NCI-H510A (cell line): ENCODE data around the gene TOB1.
"Not testable (repeated sequence)": the region's sequence is repeated elsewhere in the genome, so short reads cannot be mapped to it uniquely, and the experiment has no call there.

Source experiments
- DNase-seq: peaks from one replicate; lab custom pipeline; 2025; lab: John Stamatoyannopoulos, UW

TOB1 gene

DNA sequence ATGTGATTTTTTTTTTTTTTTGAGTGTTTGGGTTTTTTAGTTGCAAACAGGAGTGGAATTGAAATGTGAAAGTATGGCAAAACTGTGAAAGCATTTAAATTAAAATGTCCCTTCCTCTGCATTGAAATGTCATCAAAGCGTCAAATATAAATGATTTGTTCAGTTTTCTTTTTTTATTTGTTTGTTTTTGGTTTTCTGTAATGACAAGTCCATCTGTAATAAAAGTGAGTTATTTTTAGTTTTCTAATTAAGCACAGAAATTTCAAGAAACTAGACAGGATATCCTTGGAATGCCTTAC is 1.9 kb upstream of the TOB1 start:
- DNase-seq, result no peak

GRCh38 chr17:50867363-50868139 is 1.4 kb upstream of the TOB1 start:
- peak; percentile 94 for DNase-seq

- DNase-seq, result peak; percentile 64
Observed at GRCh38 chr17:50866950-50867362, 802 bp upstream of the TOB1 start.

DNA sequence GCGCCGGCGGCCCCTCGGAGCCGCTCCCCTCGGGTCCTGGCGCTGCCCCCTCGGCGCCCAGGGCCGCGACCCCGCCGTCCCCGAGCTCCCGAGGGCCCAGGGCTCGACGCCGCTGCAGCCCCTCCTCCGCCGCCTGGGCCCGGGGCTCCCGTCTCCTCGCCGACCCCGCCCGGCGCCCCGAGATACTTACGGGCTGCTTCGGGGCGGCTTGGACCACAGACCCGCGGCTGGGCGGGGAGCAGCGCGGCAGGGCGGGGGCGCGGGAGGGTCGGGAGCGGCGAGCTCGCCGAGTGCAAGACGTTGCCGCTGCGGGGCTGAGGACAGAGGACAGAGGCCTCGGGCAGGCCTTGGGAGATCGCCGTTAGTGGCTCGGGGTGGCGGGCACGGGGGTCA is 290 bp downstream of the TOB1 start:
- DNase-seq, result no peak

DNA sequence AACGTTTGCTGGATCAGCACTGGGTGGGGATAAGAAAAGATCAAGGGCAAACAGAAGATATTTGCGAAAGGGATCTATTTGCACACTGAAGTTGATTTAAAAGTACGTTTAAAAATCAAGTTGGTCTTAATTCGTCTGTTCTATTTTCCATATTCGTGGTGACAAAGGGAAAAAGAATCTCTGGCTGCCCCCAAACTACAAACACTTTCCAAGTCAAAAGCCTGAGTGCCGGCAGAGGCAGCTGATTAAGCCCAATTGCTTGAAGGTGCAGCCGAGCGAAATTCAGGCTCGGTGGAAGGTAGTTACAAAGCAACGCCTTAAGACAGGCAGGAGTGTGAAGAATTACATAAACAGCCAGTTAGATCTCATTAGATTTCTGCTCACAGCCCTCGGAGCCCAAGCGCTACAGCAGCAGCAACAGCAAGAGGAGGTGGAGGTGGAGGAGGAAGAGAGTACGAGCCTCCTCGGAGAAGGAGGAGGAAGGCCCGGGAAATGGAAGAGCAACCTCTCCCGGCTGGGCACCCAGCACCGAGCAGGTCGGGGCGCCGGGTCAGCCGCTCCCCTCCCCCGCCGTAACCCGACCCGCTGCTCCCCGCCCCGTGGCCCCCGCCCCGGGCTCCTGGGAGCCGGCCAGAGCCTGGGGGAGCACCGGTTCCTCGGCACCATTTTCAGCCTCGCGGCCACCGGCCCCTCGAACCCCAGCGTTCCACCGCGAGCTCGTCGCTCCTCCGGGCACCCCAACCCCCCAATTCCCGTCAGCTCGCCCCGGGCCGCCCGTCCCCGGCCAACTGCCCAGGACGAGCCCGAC is 890 bp downstream of the TOB1 start:
- peak; percentile 44 for DNase-seq

- no peak for DNase-seq
Observed at GRCh38 chr17:50864747-50865059, 1.5 kb downstream of the TOB1 start.

DNA sequence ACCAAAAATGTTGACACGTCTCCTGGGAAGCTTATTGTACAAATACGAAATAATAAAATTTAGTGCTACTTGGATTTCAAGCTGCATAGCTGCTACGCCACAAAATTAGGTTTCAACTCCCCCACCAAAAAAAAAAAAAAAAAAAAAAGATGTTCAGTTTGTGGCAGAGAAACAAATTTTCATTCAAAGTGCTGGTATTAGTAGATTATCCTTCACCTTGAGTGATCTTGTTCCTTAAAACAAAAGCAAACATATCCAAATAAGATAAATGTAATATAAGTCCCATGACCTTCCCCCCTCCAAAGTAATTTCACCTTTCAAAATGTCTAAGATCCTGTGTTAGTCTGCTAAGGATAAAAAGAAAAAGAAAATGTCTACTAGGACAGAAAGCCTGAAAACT is 2.2 kb downstream of the TOB1 start:
- no peak for DNase-seq

DNA sequence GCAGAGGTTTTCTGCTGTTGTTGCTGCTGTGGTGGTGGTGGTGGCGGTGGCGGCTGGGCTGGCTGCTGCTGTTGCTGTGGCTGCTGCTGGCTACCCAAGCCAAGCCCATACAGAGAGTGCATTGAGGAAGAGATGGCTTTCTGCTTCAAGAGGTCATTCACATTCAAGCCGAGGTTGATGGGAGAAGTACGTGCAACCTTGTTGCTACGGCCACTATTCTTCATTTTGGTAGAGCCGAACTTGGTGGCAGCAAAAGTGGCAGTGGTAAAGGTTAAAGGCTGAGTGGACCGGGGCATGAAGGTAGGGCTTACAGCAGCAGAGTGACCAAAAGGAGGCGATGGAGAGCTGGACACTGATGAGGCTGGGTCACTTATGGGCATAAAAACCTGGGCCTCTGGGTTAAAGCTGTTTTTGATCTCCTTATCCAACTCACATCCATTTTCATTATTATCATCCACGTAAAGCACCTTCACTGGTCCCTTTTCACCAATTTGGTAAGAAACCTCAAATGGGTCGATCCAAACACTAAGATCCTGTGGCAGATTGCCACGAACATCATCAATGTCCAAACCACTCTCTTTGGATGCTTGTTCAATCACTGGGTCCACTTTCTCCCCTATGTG is 2.8 kb downstream of the TOB1 start:
- DNase-seq, result no peak

- DNase-seq, result no peak
Observed at GRCh38 chr17:50861822-50862528, 4.2 kb downstream of the TOB1 start.

GRCh38 chr17:50861334-50861676 is 4.8 kb downstream of the TOB1 start:
- no peak for DNase-seq

DNA sequence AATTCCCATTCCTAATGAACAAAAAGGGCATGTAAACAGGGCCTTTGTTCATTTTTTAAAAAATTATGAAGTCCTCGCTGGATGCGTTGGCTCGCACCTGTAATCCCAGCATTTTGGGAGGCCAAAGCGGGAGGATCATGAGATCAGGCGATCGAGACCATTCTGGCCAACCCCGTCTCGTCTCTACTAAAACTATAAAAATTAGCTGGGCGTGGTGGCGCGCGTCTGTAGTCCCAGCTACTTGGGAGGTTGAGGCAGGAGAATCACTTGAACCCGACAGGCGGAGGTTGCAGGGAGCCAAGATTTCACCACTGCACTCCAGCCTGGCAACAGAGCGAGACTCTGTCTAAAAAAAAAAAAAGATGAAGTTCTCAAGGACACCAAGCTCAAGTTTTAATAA is 6.4 kb downstream of the TOB1 start:
- DNase-seq, result not testable (repeated sequence)

DNA sequence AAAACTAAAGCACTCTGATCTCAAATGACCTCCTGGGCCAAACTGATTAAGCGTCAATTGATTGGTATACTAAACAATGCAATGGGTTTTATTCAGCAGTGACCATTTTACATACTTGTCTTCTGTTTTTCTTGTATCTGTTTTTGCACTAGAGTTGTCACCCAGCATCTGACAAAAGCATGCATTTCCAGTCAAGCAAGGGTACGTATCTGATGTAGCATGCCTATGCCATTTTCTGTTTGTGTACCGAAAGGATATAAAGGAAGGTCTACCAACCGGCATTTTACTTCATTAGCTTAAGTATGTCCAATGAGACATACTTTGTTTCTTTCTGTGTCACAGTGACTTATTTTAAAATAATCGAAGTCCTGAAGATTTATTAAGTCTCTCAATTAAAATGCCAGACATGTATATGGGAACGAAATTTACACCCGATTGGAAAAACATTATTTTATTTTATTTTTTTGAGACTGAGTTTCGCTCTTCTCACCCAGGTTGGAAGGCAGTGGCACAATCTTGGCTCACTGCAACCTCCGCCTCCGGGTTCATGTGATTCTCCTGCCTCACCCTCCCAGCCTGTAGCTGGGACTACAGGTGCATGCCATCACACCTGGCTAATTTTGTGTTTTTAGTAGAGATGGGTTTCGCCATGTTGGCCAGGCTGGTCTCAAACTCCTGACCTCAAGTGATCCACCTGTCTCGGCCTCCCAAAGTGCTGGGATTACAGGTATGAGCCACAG is 7.5 kb downstream of the TOB1 start:
- no peak for DNase-seq

GRCh38 chr17:50856431-50856830 is 9.7 kb downstream of the TOB1 start:
- DNase-seq, result no peak

GRCh38 chr17:50855708-50856330 is 10.3 kb downstream of the TOB1 start:
- DNase-seq, result no peak

GRCh38 chr17:50853781-50854180 is 12.4 kb downstream of the TOB1 start:
- DNase-seq, result no peak

DNA sequence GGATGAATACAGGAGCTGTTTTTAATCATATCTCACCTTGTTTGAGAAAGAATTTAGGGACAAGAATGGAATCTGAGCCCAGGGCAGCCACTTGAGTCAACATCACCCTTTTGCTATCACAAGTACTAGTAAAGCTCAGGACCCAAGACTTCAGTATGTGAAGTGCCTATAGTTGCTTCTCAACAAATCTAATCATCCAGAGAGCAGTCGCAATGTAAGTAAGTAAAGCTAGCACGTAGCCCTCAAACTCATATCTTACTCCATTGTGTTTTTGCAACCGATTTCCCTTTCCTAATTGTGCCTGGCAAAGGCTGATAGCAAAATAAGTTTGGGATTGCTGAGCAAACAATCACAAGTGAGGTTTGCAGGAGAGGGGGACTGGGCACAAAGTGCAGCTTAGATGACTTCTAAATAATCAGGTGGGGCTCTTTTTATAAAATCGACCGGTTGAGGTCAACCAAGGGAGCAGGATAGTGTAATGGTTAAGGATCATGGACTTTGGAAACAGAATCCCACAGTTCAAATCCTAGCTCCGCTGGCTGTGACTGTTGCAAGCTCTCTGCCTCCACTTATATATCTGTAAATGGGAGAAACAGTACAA is 13.0 kb downstream of the TOB1 start:
- DNase-seq, result no peak

GRCh38 chr17:50850640-50851039 is 15.5 kb downstream of the TOB1 start:
- DNase-seq, result no peak

DNA sequence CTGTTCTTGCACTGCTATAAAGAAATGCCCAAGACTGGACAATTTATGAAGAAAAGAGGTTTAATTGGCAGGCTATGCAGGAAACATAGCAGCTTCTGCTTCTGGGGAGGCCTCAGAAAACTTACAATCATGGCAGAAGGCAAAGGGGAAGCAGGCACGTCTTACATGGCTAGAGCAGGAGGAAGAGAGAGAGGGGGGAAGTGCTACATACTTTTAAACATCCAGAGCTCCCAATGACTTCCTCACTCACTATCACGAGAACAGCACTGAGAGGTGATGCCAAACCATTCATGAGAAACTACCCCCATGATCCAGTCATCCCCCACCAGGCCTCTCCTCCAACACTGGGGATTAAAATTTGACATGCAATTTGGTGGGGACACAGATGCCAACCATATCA is 17.4 kb downstream of the TOB1 start:
- DNase-seq, result no peak

DNA sequence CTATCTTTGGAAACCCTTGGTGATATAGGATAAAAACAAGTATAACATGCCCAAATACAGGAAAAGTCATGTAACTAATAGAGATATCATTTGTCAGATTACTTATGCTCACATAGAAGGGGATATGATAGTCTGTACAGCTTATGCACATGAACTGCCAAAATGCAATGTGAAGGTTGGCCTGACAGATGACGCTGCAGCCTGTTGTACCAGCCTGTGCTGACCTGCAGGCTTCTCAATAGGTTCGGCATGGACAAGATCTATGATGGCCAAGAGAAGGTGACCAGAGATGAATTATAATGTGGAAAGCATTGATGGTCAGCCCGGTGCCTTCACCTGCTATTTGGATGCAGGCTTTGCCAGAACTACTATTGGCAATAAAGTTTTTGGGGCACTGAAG is 18.1 kb downstream of the TOB1 start:
- no peak for DNase-seq

DNA sequence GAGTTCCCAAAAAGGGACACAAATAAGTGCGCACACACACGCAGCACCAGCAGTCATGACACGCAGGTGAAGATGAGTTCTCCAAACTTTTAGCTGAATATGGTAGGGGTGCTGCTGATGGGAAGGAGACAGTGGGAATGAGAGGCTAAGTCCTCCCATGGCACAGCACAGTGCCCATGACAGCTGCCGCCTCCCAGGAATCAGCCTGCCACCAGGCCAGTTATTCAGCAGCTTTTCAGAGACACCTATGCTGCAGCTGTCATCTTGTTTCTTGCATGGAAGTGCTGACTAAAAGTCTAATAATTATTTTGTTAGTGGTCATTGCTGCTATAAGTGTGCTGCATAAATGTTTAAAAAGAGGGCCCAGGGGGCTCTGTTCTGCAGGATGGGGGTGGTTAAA is 18.6 kb downstream of the TOB1 start:
- DNase-seq, result no peak
